GM11168 (cell line): ENCODE measurements around the gene LYRM2.

Source experiments
- in situ Hi-C: fragments of 300-500 bp; cut with MboI; formaldehyde crosslinking; loops from one replicate; pipeline ENCODE4 v1.12.0; 2022; ENCODE audit warnings: low sequenced_read_pairs; ENCODE audit not compliant: unreplicated experiment

The LYRM2 gene

DNA sequence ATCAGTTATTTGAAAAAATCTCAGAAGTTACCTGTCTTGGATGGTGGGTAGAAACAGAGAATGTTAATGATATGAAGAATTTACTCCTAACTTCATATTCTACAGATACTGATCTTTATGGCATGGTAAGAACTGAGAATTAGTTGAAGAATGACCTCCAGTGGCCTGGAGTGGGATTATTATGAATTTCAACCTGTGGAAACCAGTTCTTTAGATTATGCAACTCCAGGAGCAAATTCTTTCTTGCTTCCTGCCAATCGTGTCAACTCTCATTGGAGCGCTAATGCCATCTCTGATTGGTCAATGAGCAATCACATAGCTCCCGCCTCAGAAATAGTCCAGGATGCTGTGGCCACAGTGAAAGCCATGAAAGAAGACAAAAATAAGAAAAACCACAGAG is 40.6 kb downstream of the LYRM2 start:
- in situ Hi-C loops, result no loop called here

DNA sequence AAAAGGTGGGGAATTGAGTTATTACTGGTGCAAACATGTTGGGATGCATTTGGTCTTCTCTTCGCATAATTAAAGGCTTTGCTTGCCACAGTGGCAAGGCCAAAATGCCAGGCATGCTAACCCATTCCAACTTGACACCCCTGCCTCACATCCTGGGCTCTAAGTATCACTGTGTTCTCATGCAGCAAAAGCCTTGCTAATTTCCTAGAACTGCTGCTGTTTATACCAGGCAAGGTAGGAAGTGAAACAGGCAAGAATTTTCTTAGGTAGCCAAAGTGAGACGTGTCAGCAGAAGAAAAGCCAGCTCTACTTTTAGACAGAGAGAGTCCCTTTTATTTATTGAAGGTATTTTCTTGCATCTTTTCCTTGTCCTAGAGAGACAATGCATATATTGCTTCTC is 41.2 kb downstream of the LYRM2 start:
- in situ Hi-C loops, result no loop called here

DNA sequence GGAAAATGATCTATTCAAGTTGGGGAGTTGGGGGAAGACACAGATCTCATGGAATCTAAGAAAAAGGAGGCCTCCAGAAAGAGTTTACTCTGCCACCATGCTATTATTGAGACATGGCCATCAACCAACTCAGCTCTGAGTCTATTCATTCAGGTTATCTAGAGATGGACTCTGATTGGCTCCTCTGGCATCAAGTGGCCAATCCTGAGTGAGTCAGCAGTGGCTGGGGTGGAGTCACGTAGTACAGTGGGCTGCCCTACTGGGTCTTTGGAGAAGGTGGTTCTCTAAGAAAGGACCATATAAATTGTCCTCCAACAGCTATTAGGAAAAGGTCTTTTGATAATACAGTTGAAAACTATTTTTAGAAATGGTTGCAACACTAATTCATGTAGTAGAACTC is 42.1 kb downstream of the LYRM2 start:
- in situ Hi-C loops, result no loop called here

DNA sequence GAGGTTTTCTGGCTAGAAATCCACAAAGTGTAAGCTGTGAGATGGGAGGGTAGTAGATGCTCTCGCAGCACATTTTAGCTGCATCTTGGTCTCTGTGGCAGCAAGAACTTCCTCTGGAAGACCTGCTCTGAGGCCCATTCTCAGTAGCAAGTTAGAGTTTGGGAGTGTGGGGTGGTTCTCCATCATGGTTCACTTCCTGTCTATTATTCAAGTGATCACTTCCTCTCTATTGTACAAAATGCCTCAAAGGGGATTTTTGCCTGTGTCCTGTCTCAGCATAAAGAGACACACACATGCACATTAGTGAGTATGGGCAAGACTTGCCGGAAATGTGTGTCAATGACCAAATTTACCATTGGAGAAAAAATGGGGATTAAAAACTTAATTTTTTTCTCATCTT is 42.5 kb downstream of the LYRM2 start:
- in situ Hi-C loops, result no loop called here

DNA sequence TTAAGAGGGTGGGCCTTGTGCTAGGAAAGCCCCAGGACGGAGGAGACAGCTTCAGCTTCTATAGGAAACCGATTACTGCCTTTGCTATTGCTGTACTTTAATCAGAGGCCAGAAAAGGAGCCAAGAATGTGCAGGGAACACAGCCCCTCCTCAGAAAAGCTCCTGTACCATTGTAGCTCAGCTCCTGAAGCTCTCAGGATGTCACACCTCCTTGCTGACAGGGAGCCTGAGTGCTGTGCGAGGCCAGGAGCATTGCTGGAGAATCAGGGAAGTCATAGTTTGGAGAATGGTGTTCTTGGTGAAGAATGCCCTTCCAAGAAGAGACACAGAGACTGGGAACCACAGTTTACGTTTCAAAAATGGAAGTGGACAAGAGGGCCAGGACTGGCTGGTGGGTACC is 46.8 kb downstream of the LYRM2 start:
- in situ Hi-C loops, result no loop called here

DNA sequence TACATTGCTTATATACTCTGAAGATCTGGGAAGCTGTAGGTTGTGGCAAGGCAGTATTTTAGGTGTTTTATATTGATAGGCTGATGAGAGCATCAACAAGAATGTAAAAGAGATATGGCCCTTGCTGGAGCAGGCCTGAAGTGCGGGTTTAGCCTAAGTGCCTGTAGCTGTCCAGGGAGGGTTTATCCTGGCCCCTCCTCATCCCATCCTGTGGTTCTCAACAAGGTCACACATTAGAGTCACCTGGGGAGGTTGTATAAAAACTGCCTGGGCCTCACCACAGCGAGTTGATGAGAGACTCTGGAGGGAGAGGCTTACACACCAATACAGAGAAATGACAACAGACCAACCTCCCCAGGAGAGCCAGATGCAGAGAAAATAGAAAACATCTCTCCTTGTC is 48.4 kb downstream of the LYRM2 start:
- in situ Hi-C loops, result no loop called here

DNA sequence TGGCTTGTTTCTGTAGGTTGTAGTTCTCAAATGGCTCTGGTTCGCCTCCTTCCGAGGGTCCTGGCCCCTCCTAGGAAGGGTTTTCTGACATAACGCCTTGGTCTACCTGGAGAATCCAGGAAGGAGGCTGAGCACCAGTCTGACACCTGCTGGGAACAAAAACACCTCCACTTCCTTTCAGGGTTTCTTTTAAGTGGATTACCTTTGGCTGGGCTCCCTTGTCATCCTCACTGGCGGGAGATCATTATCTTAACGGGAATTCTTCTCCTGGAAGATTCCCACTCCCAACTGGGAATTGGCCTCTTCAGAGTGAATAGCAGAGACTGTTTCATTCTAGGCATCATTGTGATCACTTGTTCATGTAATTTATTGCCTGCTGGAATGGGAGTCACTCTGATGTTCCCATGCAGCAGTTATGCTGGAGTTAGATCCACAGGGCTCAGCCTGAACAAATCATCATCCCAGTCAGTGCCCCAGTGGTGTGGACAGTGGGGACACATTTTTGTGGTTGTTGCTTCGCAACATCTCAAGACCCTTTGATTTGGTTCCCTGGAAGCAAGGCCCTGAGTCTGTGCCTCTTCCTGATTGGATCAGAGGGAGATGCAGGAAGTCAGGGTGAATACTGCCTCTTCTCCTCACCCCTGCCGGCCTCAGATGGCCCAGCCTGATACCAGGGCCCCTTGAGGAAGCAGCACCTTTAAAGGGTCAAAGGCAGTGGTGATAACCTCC is 49.1 kb downstream of the LYRM2 start:
- in situ Hi-C loops, result no loop called here

DNA sequence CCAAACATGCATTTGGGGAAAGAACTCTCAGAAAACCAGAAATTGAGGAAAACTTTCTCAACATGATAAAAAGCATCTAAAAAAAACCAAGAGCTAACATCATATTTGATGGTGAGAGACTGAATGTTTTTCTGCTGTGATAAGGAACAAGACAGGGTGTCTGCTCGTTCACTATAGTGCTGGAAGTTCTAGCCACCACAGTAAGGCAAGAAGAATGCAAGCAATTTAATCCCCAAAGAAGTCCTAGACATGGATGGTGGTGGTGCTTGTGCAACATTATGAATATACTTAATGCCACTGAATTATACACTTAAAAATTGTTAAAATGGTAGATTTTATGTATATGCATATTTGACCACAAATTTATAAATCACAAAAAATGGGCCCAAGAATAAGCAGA is 53.4 kb downstream of the LYRM2 start:
- in situ Hi-C loops, result no loop called here

DNA sequence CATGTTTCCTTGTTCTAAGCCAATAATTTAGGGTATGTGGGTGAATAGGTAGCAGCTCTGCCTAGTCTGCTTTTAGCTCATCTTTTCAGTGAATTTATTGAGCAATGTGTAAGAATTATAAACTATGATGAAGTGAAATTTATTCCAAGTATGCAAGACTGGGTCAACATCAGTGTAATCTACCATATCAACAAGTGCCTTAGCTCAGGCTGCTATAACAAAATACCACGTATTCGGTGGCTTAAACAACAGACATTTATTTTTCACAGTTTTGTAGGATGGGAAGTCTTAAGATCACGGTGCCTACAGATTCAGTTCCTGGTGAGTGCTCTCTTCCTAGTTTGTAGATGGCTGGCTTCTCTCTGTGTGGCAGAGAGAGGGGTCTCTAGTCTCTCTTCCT is 54.0 kb downstream of the LYRM2 start:
- in situ Hi-C loops, result no loop called here

DNA sequence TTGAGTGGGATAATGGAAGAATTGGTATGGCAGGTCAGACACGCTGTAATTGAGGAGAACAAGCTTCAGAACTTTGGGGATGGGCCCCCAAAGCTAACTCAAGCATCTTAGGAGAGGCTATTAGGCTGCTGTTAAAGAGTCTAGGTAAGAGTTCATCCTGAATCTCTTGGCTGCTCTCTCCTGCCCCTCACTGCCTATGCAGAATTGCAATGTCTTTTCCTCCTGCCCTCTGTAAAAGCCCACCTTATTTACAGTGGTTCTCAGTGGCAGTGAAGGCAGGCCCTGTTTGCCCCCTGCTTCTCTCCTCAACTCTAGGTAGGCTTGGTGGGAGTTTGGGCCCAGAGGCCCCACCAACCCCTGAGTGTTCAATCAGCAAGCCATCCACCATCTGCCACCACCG is 55.0 kb downstream of the LYRM2 start:
- in situ Hi-C loops, result no loop called here

DNA sequence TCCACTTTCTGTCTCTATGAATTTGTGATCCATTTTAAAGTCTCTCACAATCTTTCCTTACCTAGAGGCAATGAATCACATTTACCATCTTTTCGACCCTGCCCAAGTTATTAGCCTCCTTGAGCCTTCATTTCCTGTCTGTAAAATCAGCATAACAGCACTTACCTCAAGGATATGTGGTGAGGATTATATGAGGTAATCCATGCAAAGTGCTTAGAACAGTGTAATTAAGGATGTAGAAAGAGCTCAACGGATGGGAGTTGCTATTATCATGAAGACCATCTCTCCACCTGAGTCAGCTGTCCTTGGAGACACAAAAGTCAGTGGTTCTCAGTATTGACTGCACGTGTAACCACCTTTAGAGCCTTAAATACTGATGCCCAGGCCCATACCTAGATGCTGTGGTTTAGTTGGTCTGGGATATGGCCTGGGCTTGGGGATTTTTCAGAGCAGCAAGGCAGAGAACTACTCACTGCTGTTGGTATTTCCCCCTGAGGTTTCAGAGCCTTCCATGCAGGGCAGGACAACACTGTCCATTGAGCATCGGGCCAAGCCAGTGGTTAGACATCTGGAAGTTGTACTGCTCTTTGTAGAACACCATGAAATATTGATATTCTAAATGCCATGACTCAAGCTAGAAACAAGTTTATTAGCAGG is 55.8 kb downstream of the LYRM2 start:
- in situ Hi-C loops, result no loop called here

DNA sequence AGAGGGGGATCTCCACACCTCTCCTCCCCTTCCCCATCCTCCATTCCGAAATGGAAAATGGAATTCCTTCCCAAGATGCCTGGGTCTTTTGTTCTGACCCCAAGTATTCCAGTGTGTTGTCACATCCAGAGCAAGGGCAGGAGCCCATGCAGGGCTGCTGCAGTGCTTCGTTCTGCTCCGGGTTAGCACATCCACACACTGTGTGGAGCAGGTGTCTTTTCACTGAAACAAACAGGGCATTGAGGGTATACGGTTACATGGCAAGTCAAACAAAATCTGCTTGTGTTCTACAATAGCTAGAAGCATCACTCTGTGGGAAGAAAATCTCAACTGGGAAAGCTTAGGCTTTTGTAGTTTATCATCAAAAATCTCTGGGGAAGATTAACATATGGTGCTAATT is 56.9 kb downstream of the LYRM2 start:
- in situ Hi-C loops, result no loop called here

DNA sequence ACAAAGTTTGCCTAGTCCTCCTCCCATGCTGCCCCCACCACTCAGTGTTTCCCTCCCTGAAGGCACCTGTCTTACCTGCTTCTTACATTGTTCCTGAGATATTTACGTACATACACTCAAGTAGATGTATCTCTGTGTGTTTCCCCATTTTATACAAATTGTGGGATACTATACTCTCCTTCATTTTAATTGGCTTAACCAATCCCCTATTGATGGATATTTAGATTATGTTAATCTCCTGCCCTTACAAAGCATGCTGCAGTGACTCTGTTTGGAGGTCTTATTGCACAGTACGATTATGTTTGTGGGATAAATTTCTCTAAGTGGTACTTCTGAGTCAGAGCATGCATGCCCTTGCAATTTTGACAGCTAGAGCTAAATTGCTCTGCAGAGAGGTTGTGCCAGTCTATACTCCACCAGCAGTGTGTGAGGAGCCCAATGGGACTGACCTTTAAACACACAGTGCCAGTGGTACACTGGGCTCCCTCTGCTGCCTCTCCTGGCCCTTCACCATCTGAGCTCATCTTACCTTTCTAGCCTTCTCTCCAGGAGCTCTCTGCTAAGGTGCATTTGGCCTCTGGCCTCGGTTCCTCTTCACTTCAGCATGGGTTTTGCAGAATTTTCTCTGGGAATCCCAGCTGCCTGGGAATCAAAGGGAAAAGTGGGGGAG is 57.4 kb downstream of the LYRM2 start:
- in situ Hi-C loops, result no loop called here

DNA sequence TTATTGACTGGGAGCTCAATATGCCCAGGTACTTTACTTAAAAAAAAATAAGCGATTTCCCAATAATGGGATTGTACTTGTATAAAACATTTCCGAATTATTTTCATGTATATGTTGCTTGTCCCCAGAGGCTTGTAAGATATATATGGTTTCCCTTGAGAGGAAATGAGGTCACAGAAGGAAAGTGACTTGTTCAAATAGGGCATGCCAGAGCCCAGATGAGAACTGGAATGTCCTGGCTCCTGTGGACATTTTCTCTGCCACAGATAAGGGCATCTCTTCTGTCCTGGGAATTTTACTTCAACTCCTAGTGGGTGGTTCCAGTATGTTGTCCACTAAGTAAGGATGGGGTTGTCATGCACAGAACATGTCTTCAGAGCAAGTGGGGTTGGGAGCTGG is 63.0 kb downstream of the LYRM2 start:
- in situ Hi-C loops, result no loop called here

DNA sequence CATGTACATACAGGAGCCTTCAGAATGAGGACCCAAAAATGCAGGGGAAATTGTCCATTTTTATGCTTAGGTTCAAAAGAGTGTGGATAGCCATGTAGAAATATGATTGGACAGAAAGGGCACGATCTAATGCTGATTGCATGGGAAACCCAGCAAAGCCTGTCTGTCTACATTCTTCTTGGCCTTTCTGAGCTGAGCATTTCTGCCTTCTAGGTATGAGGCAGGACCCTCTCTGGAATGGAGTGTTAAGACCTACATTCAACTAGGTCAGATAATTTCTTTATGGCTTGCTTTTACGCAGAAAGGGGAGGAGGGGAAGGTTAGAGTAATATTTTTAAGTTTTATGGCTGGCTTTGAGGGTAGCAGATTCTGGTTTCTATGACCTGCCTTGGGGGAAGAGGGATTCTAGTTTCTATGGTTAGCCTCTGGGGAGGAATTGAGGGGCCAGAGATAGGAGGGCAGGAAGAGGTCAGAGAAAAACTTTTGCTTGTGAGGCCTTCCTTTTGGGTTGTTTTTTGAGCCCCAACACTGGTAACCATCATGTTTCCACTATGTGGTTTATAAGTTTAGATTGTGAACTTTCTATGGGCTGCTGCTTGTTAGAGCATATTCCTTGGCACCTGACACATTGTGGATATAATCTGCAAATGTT is 63.5 kb downstream of the LYRM2 start:
- in situ Hi-C loops, result no loop called here

DNA sequence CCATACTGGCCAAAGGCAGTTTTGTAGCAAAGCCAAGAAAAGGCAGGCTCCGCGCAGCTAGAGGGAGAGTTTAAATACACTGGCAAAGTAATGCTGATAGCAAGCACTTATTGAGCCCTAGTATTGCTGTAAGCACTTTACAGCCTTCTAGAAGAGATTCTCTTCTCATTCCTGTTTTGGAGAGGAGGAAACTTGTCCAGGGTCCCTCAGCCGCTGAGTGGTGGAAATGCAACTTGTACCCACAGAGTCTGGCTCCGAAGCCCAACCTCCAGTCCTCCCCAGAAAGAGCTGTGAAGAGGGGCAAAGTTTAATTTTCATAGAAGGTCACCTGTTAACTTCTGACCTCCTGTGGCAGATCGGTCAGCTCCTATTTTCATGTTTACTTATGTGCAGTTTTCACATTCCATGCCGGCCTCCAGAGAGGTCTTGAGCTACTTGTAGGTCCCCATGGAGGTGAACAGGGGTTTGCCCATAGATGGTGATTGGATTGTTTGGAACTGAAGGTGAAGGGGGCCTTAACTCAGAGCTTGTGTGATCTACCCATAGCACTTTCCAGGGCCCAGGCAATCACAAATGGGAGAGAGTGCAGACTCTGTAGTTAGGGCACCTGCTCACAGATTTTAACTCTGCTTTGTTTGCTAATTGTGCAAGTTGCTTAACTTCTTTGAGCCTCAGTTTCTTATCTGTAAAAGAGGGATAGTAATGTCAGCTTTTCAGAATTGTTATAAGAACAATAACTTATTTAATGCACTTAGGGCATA is 70.7 kb downstream of the LYRM2 start:
- in situ Hi-C loops, result no loop called here

DNA sequence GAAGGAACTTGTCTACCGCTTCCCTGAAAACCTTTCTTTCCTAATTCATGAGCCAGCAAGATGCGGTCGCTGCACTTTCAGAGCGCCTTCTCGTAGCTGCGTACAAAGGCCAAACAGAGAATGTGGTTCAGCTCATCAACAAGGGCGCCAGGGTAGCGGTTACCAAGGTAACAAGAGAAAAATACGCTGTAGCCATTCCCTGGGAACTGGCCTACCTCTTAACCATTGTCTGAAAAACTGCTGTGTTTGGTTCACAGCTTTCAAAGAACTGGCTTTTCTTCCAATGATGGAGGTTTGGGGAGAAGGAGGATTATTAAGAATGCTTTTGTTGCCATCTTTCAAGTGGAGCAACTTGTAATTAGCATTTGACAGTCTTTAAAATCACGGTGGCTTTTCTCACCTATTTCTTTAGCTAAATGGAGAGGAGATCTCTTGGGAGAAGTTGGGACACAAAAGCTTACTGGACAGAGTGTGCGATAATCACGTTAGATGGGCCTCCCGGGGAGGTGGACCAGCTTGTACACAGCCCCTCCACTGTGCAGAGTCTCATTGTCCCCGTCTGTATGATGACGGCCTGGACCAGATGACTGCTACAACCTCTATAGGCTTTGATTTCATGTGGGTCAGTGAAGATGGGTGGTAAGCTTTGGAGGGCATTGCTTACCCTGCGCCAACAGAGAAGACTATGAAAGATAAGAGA is 71.5 kb downstream of the LYRM2 start:
- in situ Hi-C loops, result no loop called here

DNA sequence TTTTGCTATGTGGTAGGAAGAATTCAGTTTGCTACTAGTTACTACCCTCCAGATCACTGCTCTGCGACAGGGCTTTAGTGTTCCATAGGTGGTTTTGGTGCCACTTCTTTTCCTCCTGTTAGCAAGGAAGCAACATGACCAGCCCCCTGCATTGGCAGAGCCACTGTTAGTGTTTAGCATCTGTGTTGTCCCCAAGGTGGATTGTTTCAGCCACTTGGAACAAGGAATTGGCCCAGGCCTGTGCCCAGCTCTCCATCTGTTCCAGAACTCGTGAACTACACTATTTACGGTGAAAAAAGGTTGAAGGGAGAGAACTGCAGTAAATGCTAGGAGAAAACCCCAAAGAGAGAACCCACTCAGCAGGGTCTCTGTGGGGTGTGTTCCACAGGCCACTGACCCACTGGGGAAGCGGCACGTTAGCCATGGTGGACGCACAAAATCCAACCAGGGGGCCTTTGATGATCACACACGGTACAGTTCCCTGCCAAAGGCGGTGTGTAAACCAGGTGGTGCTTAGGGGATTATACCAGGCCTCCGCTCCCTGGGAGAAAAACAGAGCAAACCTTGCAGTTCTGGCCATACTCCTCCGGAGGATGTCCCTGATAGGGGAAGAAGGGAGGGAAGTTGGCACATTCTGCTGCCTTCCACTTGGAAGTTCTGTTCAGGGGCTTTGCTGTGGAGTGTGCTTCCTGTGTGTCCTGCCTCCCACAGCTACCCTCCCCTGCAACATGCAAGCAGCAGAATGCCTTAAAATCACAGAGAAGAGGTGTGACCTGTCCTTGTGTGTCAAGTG is 72.3 kb downstream of the LYRM2 start:
- in situ Hi-C loops, result no loop called here

DNA sequence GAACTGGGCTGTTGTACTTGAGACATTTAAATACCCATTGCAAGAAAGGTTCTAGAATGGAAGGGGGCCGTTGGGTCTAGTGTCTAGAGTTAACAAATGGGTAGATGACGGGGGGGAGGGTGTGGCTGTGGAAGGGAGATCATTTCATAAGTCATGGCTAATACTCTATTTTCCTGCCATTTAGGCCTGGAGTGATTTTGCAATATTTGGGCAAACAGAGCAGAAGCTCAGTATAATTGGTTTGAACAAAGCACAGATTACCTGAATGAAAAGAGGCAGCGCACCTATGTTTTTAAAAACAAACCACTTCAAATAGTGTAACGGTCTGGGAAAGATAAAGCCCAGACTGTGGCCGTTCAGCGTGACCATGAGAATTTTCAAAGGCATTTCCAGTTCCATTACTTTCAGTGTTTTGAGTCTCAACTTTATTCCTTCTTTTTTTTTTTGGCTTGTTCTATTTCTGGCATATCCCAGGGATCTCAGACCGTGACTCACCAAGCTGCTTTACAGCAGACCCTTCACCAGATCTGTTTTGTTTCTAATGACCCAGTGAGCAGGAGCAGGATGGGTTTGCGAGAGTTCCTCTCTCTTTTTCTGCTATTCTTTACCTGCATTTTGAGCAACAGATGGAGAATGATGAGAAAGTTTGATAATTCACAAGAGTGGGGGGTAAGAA is 73.7 kb downstream of the LYRM2 start:
- in situ Hi-C loops, result no loop called here
